HepG2 (cell line): ENCODE measurements around the gene NLGN2. TPM values are rescaled to one million over a fixed set of nuclear protein-coding genes. Genes with fewer than 3 reads are reported as not detected.

Experiments
- ATAC-seq: fragments of 200-7000 bp; cut with Tn5 transposase; 3 replicates; pipeline ENCODE4 v1.9.1; 2020; ENCODE audit warnings: mild to moderate bottlenecking, moderate library complexity
- BruUV-seq: library from RNA; stranded (reverse); fragments of 400-500 nt; replicated peaks from 2 replicates; lab custom pipeline; 2021; lab: Mats Ljungman, UMichigan
- CTCF ChIA-PET: fragments of 300-600 bp; formaldehyde crosslinking; extraction: SDS; loops from one replicate; lab custom pipeline; 2021; ENCODE audit warnings: low total read pairs, inconsistent platforms, low intra/inter-chr PET ratio; lab: Yijun Ruan, JAX
- POLR2A ChIA-PET: fragments of 350-600 bp; sonication (Branson Sonifier 250); formaldehyde crosslinking; loops from one replicate; lab custom pipeline; 2020; ENCODE audit warnings: antibody characterized with exemption, inconsistent platforms; lab: Yijun Ruan, JAX
- DNase-seq: peaks from one replicate; pipeline ENCODE4 v3.0.0-alpha.2; 2015; ENCODE audit warnings: low spot score
- FAIRE-seq: peaks from 3 replicates; lab custom pipeline; 2011; peaks lifted over from hg19 to GRCh38; lab: Jason Lieb, UNC
- H2AFZ ChIP-seq: one replicate; pipeline ENCODE4 v1.6.1; 2011; ENCODE audit warnings: low read length, inconsistent platforms
- H3K27ac ChIP-seq: fragments of 300-600 bp; 3 replicates; pipeline ENCODE4 v1.8.0; 2011; ENCODE audit warnings: mixed run types, mild to moderate bottlenecking, mixed read lengths, low read length, inconsistent platforms; ENCODE audit not compliant: insufficient read depth; ENCODE audit errors: extremely low read length
- H3K27me3 ChIP-seq, 2 experiments: fragments of 200-600 bp in 1 of 2; 2 replicates in 1 of 2; 3 replicates in 1 of 2; pipeline versions ENCODE4 v1.6.0 to v1.8.0; 2011; ENCODE audit warnings: low read length in 2 of 2, mild to moderate bottlenecking in 2 of 2, moderate library complexity in 2 of 2, inconsistent platforms in 1 of 2; ENCODE audit not compliant: insufficient read depth in 2 of 2, control insufficient read depth in 1 of 2
- H3K36me3 ChIP-seq, 2 experiments: fragments of 200-600 bp in 1 of 2; replicated peaks in 1 of 2; 2 replicates in 1 of 2; 3 replicates in 1 of 2; pipeline versions ENCODE4 v1.5.1 to v1.8.0; 2011; ENCODE audit warnings: low read length in 2 of 2, inconsistent platforms in 1 of 2; ENCODE audit not compliant: insufficient read depth in 2 of 2, control insufficient read depth in 1 of 2
- H3K4me1 ChIP-seq: 2 replicates; pipeline ENCODE4 v1.5.1; 2012; ENCODE audit warnings: low read length, inconsistent platforms; ENCODE audit not compliant: insufficient read depth
- H3K4me2 ChIP-seq: 2 replicates; pipeline ENCODE4 v1.6.0; 2011; ENCODE audit warnings: low read depth, low read length, inconsistent platforms
- H3K4me3 ChIP-seq, 3 experiments: fragments of 200-600 bp in 1 of 3; sonication (generic), shearing (Covaris generic) in 1 of 3; replicated peaks in 1 of 3; 2 replicates each; pipeline ENCODE4 v1.5.1; 2011 to 2016; ENCODE audit warnings: low read length in 3 of 3, inconsistent platforms in 2 of 3, low read depth in 2 of 3, mild to moderate bottlenecking in 2 of 3, control low read depth in 1 of 3, mixed read lengths in 1 of 3; ENCODE audit not compliant: insufficient read depth in 1 of 3
- H3K79me2 ChIP-seq: one replicate; pipeline ENCODE4 v1.6.1; 2011; ENCODE audit warnings: low read length, inconsistent platforms; ENCODE audit not compliant: insufficient read depth
- H3K9ac ChIP-seq: 2 replicates; pipeline ENCODE4 v1.6.0; 2011; ENCODE audit warnings: mild to moderate bottlenecking, low read depth, low read length, inconsistent platforms; ENCODE audit not compliant: insufficient read depth
- H3K9me3 ChIP-seq: 2 replicates; pipeline ENCODE4 v1.5.1; 2012; ENCODE audit warnings: mild to moderate bottlenecking, low read length
- H4K20me1 ChIP-seq: 2 replicates; pipeline ENCODE4 v1.6.0; 2011; ENCODE audit warnings: inconsistent platforms, mild to moderate bottlenecking, low read length, moderate library complexity; ENCODE audit not compliant: insufficient read depth
- CREB1 ChIP-seq, 2 experiments: fragments of 450-650 bp in 1 of 2; IDR thresholded peaks; 2 replicates each; pipeline ENCODE4 v1.6.1; 2016 to 2017; ENCODE audit warnings: control low read depth in 1 of 2, mild to moderate bottlenecking in 1 of 2, missing compliant biosample characterization in 1 of 2, missing genetic modification characterization in 1 of 2
- CTCF ChIP-seq: sonication (generic); formaldehyde crosslinking; IDR thresholded peaks from 2 replicates; pipeline ENCODE4 v1.5.0; 2020; ENCODE audit warnings: mild to moderate bottlenecking, missing genetic modification reagents, moderate library complexity
- DPF2 ChIP-seq: sonication (generic); formaldehyde crosslinking; IDR thresholded peaks from 2 replicates; pipeline ENCODE4 v1.4.0; 2020; ENCODE audit warnings: mild to moderate bottlenecking, low read depth, missing genetic modification reagents, borderline replicate concordance
- GABPB1 ChIP-seq: IDR thresholded peaks from 2 replicates; pipeline ENCODE4 v1.6.1; 2016; ENCODE audit warnings: mild to moderate bottlenecking, missing genetic modification reagents, moderate library complexity, missing compliant biosample characterization
- HHEX ChIP-seq: IDR thresholded peaks from 2 replicates; pipeline ENCODE4 v1.6.1; 2016; ENCODE audit warnings: control low read depth
- HMG20B ChIP-seq: conservative IDR thresholded peaks from 2 replicates; pipeline ENCODE4 v1.6.1; 2016; ENCODE audit warnings: missing genetic modification reagents, missing compliant biosample characterization
- MED13 ChIP-seq: sonication (generic); formaldehyde crosslinking; IDR thresholded peaks from 2 replicates; pipeline ENCODE4 v1.5.0; 2020; ENCODE audit warnings: missing genetic modification reagents
- NONO ChIP-seq, 2 experiments: fragments of 450-650 bp in 1 of 2; sonication (generic) in 1 of 2; formaldehyde crosslinking in 1 of 2; IDR thresholded peaks in 1 of 2; conservative IDR thresholded peaks in 1 of 2; 2 replicates each; pipeline versions ENCODE4 v1.6.1 to v1.8.0; 2017 to 2022; ENCODE audit warnings: mild to moderate bottlenecking in 1 of 2, missing genetic modification reagents in 1 of 2, moderate library complexity in 1 of 2
- SNAI1 ChIP-seq: sonication (generic); formaldehyde crosslinking; IDR thresholded peaks from 2 replicates; pipeline ENCODE4 v1.5.0; 2020; ENCODE audit warnings: mild to moderate bottlenecking, missing genetic modification reagents, borderline replicate concordance
- SP2 ChIP-seq: sonication (generic); formaldehyde crosslinking; IDR thresholded peaks from 2 replicates; pipeline ENCODE4 v1.5.1; 2020; ENCODE audit warnings: mild to moderate bottlenecking, missing genetic modification reagents
- ZBTB3 ChIP-seq: sonication (generic); formaldehyde crosslinking; IDR thresholded peaks from 2 replicates; pipeline ENCODE4 v1.4.0; 2020; ENCODE audit warnings: low read depth, mild to moderate bottlenecking, moderate library complexity, missing genetic modification reagents, borderline replicate concordance
- ZNF225 ChIP-seq: sonication (generic); formaldehyde crosslinking; IDR thresholded peaks from 2 replicates; pipeline ENCODE4 v1.4.0; 2020; ENCODE audit warnings: mild to moderate bottlenecking, missing genetic modification reagents
- WGBS: methylation state at CpG from one replicate; pipeline ENCODE4 v1.1.6; 2017; ENCODE audit warnings: low lambda C conversion rate; 5-methylcytosine and 5-hydroxymethylcytosine counted together
- in situ Hi-C: cut with HindIII; loops from 2 replicates; pipeline ENCODE4 v1.10.0; 2017; ENCODE audit warnings: low pct_unique_long_range_greater_than_20kb; ENCODE audit not compliant: extremely low pct_ligation_motif_present
- intact Hi-C: fragments of 100-400 bp; cut with micrococcal nuclease; formaldehyde crosslinking; loops from one replicate; pipeline ENCODE4 v1.10.0; 2022; ENCODE audit not compliant: unreplicated experiment
- polyA plus RNA-seq, 8 experiments: library from polyadenylated mRNA; depleted of rRNA in 3 of 8; stranded (reverse) in 7 of 8; unstranded in 1 of 8; fragments of >200 nt; fragmentation: Illumina TruSeq in 4 of 8; extraction: Trizol in 4 of 8; gene quantifications; 2 replicates each; pipeline versions ENCODE4 v1.2.1 to v1.2.3, GENCODE V29; 2011 to 2016; ENCODE audit warnings: low read depth in 4 of 8, missing spikeins in 1 of 8, mixed read lengths in 1 of 8; ENCODE audit not compliant: insufficient read depth in 1 of 8
- total RNA-seq, 5 experiments: library from RNA; depleted of rRNA; stranded (reverse); fragments of >200 nt; fragmentation: Illumina TruSeq; extraction: Trizol; gene quantifications; 2 replicates each; pipeline ENCODE4 v1.2.3, GENCODE V29; 2016; ENCODE audit warnings: low read depth in 1 of 5

Gene NLGN2
- total and polyA plus RNA-seq, 2 of the 13 experiments (the other 11 are each of a cell fraction or from before 2014, with no cell fraction given) = 1.9 to 11.0 TPM

- Histone ChIP-seq H3K4me3 (peak overlapping the region in 1 of 3 experiments; percentile 84; a peak in 1 of 6 replicates), H3K27me3 (no peaks in the 10 kb centered on the region), H3K4me2 (peak overlapping the region; percentile 88; the same call in 1 of the 2 replicates), H3K36me3 (peaks cover 0 to 2% of the 10 kb centered on the region in 2 experiments; a peak in 2 of 5 replicates), H2AFZ (no peak overlapping the region), H3K4me1 (peaks cover 14% of the 10 kb centered on the region), H3K27ac (no peak overlapping the region), H3K9ac (no peak overlapping the region), H3K79me2 (no peaks in the 10 kb centered on the region), H3K9me3 (no peaks in the 10 kb centered on the region), H4K20me1 (no peaks in the 10 kb centered on the region)
- in situ Hi-C loops (no loop called here), intact Hi-C loops (no loop called here)
- POLR2A ChIA-PET = interaction anchor here (0.6 to 1.7 kb wide), 4 partner anchors 10 to 106 kb away, joined by 3 to 13 read pairs (median 4); partner anchors contain the start of genes CHRNB1 and TNK1
- ATAC-seq (no peak), FAIRE-seq (no peak), DNase-seq (no peak)
- TF ChIP-seq HHEX = no peak
- TF ChIP-seq GABPB1 (CRISPR knock-in tag) = no peak
- TF ChIP-seq NONO (IDR thresholded peaks at IDR 0.05) = no peak
- no peak for TF ChIP-seq NONO (CRISPR knock-in tag; conservative IDR thresholded peaks at IDR 0.05)
- TF ChIP-seq HMG20B (CRISPR knock-in tag) = no peak
- TF ChIP-seq CREB1 (IDR thresholded peaks at IDR 0.05) = no peak
- no peak for TF ChIP-seq CREB1 (CRISPR knock-in tag; IDR thresholded peaks at IDR 0.05)
- TF ChIP-seq MED13 (CRISPR knock-in tag) = no peak
- TF ChIP-seq SP2 = no peak
- TF ChIP-seq DPF2 = no peak
- no peak for TF ChIP-seq ZBTB3 (CRISPR knock-in tag)
- TF ChIP-seq ZNF225 = no peak
- TF ChIP-seq CTCF (CRISPR knock-in tag) = no peak
- no peak for TF ChIP-seq SNAI1 (CRISPR knock-in tag)
- WGBS = 95% methylated on average over 38 of the region's 42 CpGs
- CTCF ChIA-PET = no interaction called here
- BruUV-seq = no TSS peak
Measured at GRCh38 chr17:7392696-7393612, 14.7 kb upstream of the NLGN2 start.
